ENCODE results near the gene HBD.

GRCh38 chr11:5235364-5236095 lies 1.2 kb upstream of the HBD start:
- TF ChIP-seq TSHZ2 (CRISPR knock-in tag; IDR thresholded peaks at IDR 0.05) = no peak
- TF ChIP-seq RARB (CRISPR knock-in tag; IDR thresholded peaks at IDR 0.05) = no peak
- TF ChIP-seq ARNTL (CRISPR knock-in tag; IDR thresholded peaks at IDR 0.05; ENCODE audit: borderline replicate concordance, low read depth) = no peak
- no peak for TF ChIP-seq ISL1 (CRISPR knock-in tag; IDR thresholded peaks at IDR 0.05)
- TF ChIP-seq TOX (CRISPR knock-in tag; IDR thresholded peaks at IDR 0.05; ENCODE audit: borderline replicate concordance) = no peak

All from SK-N-SH treated with all-trans-retinoic acid at 6 μM for 48 hours (cell line).